Measurements from ENCODE around the gene TUSC2. TPM values are rescaled to one million over a fixed set of nuclear protein-coding genes. Genes with fewer than 3 reads are reported as not detected.

TUSC2 gene
- total RNA-seq, 1 experiment from 2014 or later: 33.5 TPM

DNA sequence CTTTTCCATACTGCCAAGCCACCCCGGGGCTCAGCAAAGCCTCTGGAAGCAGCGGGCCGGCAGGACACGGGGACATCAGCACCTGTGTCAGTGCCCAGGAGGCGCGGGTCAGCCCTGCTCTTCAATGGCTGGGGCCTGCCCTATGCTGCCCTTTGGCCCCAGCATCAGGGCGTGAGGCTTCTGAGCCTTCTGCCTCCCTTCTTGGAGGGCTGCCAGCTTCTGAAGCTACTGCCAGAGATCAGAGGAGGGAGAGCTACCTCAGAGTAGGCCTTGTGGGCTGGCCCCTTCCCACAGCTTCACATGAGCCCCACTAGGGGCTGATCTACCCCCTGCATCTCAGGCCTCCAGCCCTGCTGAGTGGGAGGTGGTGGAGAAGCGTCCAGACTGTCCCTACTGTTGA, 44.3 kb upstream of the TUSC2 start:
- Histone ChIP-seq H4K8ac (replicated peaks; ENCODE audit: insufficient read length, low read depth, low read length) (no peak overlapping the region), H2BK15ac (ENCODE audit: low read depth, low read length) (no peak overlapping the region), H3K4me2 (ENCODE audit: insufficient read depth, insufficient read length, low read length) (no peak overlapping the region), H2BK120ac (ENCODE audit: low read depth, low read length, poor library complexity, severe bottlenecking) (no peak overlapping the region), H3K18ac (ENCODE audit: insufficient read length, low read depth, low read length) (no peak overlapping the region), H3K9me3 (ENCODE audit: control insufficient read depth, low read depth, low read length) (no peaks in the 10 kb centered on the region), H3K56ac (ENCODE audit: insufficient read length, low read depth, low read length) (no peak overlapping the region), H3K23me2 (ENCODE audit: insufficient read length, low read depth, low read length, poor library complexity, severe bottlenecking) (no peaks in the 10 kb centered on the region), H2BK5ac (ENCODE audit: insufficient read length, low read length) (no peak overlapping the region), H3T11ph (ENCODE audit: low read length) (no peak overlapping the region), H2BK20ac (ENCODE audit: low read depth, low read length, poor library complexity, severe bottlenecking) (no peak overlapping the region), H3K4ac (ENCODE audit: low read depth, low read length) (no peak overlapping the region), H4K91ac (ENCODE audit: insufficient read length, low read depth, low read length) (no peak overlapping the region), H2AFZ (ENCODE audit: low read length) (no peak overlapping the region), H4K20me1 (ENCODE audit: control insufficient read depth, insufficient read depth, insufficient read length) (peaks cover 2% of the 10 kb centered on the region), H4K5ac (ENCODE audit: insufficient read length, low read depth, low read length) (no peak overlapping the region), H3K4me1 (ENCODE audit: insufficient read depth, low read length) (no peaks in the 10 kb centered on the region), H3K9ac (ENCODE audit: extremely low read depth, insufficient read length, low read length) (no peak overlapping the region), H3K27me3 (ENCODE audit: insufficient read depth, low read length) (no peaks in the 10 kb centered on the region), H3K79me1 (ENCODE audit: insufficient read depth, low read depth, low read length, poor library complexity, severe bottlenecking) (no peaks in the 10 kb centered on the region), H3K27ac (ENCODE audit: insufficient read length, low read depth, low read length) (no peak overlapping the region), H3K14ac (ENCODE audit: insufficient read depth, low read length) (no peak overlapping the region; the same call in 1 of the 2 replicates), H3K23ac (ENCODE audit: insufficient read length, low read depth, low read length) (no peak overlapping the region), H2AK5ac (ENCODE audit: insufficient read length, low read length) (no peak overlapping the region), H2BK12ac (ENCODE audit: insufficient read length, low read depth, low read length) (no peak overlapping the region), H3K79me2 (ENCODE audit: insufficient read depth, low read length) (no peaks in the 10 kb centered on the region)
- peaks cover 2% of the 10 kb centered on the region for H3K27me3 Mint-ChIP-seq (ENCODE audit: low read depth)
- no peaks in the 10 kb centered on the region for H3K36me3 Mint-ChIP-seq (ENCODE audit: insufficient read depth in 1 of 3, low read depth in 3 of 3)
- H3K4me1 Mint-ChIP-seq: peaks cover 16 to 43% of the 10 kb centered on the region in 2 experiments
- no peaks in the 10 kb centered on the region for H3K9me3 Mint-ChIP-seq
- no peak overlapping the region; a peak in 1 of 5 replicates for H3K4me3 Mint-ChIP-seq
- H3K27ac Mint-ChIP-seq: peak overlapping the region in 2 of 3 experiments; percentile 56 to 74; a peak in 3 of 7 replicates
- TF ChIP-seq, protein P1, sequence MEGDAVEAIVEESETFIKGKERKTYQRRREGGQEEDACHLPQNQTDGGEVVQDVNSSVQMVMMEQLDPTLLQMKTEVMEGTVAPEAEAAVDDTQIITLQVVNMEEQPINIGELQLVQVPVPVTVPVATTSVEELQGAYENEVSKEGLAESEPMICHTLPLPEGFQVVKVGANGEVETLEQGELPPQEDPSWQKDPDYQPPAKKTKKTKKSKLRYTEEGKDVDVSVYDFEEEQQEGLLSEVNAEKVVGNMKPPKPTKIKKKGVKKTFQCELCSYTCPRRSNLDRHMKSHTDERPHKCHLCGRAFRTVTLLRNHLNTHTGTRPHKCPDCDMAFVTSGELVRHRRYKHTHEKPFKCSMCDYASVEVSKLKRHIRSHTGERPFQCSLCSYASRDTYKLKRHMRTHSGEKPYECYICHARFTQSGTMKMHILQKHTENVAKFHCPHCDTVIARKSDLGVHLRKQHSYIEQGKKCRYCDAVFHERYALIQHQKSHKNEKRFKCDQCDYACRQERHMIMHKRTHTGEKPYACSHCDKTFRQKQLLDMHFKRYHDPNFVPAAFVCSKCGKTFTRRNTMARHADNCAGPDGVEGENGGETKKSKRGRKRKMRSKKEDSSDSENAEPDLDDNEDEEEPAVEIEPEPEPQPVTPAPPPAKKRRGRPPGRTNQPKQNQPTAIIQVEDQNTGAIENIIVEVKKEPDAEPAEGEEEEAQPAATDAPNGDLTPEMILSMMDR (conservative IDR thresholded peaks at IDR 0.05): peak; percentile 15; the same call in 1 of the 3 replicates
- no CpG with 5 or more reads among the region's 8 CpGs for WGBS (ENCODE audit: extremely low coverage, insufficient read length, low lambda C conversion rate)
- no peak for DNase-seq

All from H9 (cell line).